GM13976 (cell line): ENCODE measurements around the gene MAP2K5.

ENCODE experiments used
- DNase-seq: peaks from one replicate; pipeline ENCODE4 v3.0.0; 2012; ENCODE audit warnings: low spot score
- in situ Hi-C: fragments of 300-500 bp; cut with MboI; formaldehyde crosslinking; loops from one replicate; pipeline ENCODE4 v1.12.0; 2022; ENCODE audit warnings: low sequenced_read_pairs, mixed read lengths, inconsistent platforms; ENCODE audit not compliant: unreplicated experiment
- TF ChIP-seq, protein P1 (sequence below): IDR thresholded peaks from 2 replicates; pipeline ENCODE4 v1.5.1; 2012; ENCODE audit warnings: borderline replicate concordance, mild to moderate bottlenecking; ENCODE audit not compliant: insufficient read depth; ENCODE audit errors: extremely low read depth, missing control alignments, control extremely low read depth

Gene MAP2K5

DNA sequence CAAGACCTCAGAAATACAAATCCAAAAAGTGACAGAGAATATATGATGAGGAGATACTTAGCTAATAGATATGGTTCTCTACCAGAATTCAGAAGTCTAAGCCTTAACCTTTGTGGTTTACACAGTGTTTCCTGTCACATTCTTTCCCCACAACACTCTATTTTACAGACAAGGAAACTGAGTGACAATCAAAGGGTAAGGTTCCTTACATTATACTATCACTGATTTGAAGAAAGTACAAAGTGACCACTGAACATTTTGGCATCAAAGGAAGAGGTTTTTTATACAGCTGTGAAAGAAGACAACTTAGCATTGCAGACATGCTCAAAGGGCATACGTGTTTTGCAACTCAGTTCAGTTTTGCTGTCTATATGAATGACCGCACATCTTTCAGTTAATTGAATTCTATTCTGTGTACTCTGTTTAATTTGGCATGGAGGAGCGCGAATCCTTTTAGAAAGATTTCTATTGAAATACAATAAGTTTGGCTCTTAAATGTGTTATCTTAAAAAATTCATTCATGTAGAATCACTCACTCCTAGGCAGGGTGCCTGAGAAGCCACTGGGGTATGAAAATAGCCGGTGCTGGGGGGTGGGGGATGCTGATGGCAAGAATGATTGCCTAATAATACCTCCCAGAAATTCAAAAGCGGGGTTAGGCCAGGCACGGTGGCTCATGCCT lies 216.3 kb downstream of the MAP2K5 start:
- TF ChIP-seq, protein P1, sequence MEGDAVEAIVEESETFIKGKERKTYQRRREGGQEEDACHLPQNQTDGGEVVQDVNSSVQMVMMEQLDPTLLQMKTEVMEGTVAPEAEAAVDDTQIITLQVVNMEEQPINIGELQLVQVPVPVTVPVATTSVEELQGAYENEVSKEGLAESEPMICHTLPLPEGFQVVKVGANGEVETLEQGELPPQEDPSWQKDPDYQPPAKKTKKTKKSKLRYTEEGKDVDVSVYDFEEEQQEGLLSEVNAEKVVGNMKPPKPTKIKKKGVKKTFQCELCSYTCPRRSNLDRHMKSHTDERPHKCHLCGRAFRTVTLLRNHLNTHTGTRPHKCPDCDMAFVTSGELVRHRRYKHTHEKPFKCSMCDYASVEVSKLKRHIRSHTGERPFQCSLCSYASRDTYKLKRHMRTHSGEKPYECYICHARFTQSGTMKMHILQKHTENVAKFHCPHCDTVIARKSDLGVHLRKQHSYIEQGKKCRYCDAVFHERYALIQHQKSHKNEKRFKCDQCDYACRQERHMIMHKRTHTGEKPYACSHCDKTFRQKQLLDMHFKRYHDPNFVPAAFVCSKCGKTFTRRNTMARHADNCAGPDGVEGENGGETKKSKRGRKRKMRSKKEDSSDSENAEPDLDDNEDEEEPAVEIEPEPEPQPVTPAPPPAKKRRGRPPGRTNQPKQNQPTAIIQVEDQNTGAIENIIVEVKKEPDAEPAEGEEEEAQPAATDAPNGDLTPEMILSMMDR: no peak
- in situ Hi-C loops: no loop called here
- no peak for DNase-seq

DNA sequence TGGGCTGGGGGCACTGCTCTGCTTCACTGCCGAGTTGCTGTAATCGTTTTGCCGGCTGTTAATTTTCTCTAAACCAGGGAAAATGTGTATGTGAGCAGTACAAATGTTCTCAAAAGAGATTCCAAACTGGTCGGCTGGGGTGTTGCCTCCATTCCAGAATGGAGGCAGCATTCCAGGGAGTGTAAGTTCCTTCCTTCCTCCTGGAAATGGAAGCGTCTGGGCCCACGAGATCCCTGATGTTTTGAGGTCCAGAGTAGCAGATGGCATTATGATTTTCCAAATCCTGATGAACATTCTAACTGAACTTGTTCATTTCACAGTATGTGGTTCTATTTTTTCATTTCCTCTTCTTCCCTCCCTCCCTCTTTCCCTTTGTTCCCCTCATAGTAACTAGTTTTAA lies 218.4 kb downstream of the MAP2K5 start:
- TF ChIP-seq, protein P1: no peak
- DNase-seq: no peak
- in situ Hi-C loops: no loop called here

DNA sequence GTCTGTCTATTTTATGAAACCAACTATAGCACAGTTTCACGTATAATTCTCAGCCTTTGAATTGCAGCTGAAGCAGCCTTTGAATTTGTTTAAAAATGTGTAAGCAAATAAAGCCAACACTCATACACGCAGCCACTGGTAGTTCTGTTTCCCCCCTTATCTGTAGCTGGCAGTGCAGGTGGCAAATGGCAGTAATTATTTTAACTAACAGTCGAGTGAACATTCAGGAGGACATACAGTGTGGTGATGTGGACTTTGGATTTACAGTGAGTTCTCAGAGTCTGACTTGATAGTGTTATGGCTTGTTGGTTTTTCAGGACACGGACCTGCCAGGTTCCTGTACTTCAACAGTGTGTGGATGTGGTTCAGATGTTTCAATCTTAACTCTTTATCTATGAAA lies 218.8 kb downstream of the MAP2K5 start:
- in situ Hi-C loops: no loop called here
- TF ChIP-seq, protein P1: no peak
- DNase-seq: no peak

DNA sequence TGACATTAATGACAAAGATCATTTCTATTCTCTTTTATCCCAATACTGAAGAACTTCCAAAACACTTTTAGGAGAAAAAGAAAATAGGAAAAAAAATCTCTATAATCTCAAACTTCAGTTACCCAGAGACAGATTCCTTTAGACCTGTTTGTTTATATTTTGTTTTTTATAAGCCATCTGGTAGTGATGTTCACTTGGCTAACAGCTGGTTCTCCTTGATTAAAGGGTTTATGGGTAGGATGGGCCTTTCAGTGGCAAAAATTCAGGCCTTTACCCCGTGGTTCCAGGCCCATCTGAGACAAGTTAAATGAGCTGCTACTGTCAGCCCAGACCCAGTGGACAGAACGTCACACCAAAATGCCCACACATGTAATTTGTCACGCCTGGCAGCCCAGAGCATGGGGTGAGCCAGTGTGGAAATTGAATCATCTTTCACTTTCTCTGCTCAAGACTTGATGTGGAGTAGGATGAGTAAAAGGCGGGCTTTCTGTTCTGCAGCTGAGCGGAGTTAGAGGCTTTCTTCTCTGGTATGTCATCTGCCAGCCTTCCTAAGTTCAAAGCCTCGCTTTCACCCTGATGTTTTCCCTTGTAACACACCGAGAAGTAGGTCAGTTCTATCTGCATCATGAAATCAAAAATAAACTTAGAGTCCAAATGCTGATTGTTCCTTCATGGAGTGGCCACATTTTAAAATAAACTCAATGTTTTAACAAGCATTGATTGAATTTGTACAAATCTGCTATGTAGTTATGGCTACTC lies 220.3 kb downstream of the MAP2K5 start:
- DNase-seq: peak; percentile 61
- in situ Hi-C loops: no loop called here
- TF ChIP-seq, protein P1: no peak

DNA sequence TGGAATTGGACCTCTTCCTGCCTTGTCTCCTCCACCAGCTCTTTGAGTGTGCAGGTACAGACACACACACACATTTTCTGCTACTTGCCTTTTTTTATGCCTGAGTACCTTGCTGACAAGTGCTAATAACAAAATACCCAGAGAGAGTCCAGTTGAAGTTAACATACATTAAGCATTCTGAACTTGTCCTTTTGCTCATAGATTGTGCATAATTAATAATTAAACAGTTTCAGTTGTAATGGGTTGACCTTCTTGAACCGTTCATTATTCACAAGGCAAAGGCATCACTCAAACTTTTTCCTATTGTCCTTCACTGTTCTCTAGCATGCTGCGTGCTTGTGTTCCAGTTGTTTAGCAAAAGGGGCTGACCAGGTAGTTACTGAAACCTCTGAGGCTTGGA lies 223.2 kb downstream of the MAP2K5 start:
- TF ChIP-seq, protein P1: no peak
- in situ Hi-C loops: no loop called here
- no peak for DNase-seq

DNA sequence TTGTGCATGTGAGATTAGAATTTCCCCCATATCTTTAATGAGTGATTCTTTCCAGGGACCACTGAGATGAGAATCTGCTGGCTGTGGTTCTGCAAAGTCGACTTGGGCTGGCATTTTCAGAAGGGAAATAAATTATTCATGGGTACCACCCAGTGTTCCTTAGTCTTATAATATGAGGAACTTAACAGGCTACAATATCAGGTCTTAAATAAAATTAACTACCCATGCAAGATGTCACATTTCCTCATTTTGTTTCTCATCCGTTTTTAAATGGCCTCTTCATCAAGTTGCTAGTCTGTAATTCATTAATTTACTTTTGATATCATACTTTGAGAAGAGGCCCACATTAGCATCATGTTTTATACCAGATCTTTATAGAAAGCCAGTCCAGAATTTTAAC lies 224.5 kb downstream of the MAP2K5 start:
- DNase-seq: no peak
- in situ Hi-C loops: no loop called here
- TF ChIP-seq, protein P1: no peak
